ENCODE data around the gene SLC2A9.

DNA sequence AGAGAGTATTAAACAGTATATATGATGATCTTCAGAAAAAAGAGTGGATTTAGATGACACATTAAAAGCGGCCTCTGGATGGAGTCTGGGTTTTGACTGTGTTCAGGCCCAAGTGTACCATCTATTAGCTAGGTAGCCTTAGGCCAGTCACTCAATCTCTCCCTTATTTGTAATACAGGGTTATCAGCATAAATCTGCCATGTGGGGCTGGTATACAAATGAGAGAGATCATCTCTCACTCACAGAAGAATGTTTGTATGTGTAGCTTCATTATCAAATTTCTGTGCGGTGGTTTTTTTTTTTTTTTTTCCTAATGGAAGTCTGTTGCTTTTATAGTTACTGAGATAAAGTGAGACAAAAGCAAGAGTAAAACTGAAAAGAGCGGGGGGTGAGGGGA lies 12.7 kb downstream of the SLC2A9 start:
- TF ChIP-seq, protein P1, sequence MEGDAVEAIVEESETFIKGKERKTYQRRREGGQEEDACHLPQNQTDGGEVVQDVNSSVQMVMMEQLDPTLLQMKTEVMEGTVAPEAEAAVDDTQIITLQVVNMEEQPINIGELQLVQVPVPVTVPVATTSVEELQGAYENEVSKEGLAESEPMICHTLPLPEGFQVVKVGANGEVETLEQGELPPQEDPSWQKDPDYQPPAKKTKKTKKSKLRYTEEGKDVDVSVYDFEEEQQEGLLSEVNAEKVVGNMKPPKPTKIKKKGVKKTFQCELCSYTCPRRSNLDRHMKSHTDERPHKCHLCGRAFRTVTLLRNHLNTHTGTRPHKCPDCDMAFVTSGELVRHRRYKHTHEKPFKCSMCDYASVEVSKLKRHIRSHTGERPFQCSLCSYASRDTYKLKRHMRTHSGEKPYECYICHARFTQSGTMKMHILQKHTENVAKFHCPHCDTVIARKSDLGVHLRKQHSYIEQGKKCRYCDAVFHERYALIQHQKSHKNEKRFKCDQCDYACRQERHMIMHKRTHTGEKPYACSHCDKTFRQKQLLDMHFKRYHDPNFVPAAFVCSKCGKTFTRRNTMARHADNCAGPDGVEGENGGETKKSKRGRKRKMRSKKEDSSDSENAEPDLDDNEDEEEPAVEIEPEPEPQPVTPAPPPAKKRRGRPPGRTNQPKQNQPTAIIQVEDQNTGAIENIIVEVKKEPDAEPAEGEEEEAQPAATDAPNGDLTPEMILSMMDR (conservative IDR thresholded peaks at IDR 0.05; ENCODE audit: low read depth, low read length): no peak
- TF ChIP-seq CEBPB (IDR thresholded peaks at IDR 0.05; ENCODE audit: low read depth, low read length) (no peak), POLR2A (IDR thresholded peaks at IDR 0.05; ENCODE audit: low read depth, low read length) (no peak), SMC3 (IDR thresholded peaks at IDR 0.05; ENCODE audit: low read depth, low read length) (no peak), BHLHE40 (IDR thresholded peaks at IDR 0.05; ENCODE audit: low read depth, low read length) (no peak), MXI1 (IDR thresholded peaks at IDR 0.05; ENCODE audit: borderline replicate concordance, low read depth, low read length) (no peak), MAFK (IDR thresholded peaks at IDR 0.05; ENCODE audit: low read depth, low read length) (no peak), NFE2L2 (IDR thresholded peaks at IDR 0.05; ENCODE audit: low read depth, low read length) (no peak), RAD21 (IDR thresholded peaks at IDR 0.05; ENCODE audit: low read length) (no peak), FOS (IDR thresholded peaks at IDR 0.05; ENCODE audit: low read depth, low read length) (no peak), RCOR1 (IDR thresholded peaks at IDR 0.05; ENCODE audit: insufficient replicate concordance, low read length) (no peak)
- TF ChIP-seq, protein P2, sequence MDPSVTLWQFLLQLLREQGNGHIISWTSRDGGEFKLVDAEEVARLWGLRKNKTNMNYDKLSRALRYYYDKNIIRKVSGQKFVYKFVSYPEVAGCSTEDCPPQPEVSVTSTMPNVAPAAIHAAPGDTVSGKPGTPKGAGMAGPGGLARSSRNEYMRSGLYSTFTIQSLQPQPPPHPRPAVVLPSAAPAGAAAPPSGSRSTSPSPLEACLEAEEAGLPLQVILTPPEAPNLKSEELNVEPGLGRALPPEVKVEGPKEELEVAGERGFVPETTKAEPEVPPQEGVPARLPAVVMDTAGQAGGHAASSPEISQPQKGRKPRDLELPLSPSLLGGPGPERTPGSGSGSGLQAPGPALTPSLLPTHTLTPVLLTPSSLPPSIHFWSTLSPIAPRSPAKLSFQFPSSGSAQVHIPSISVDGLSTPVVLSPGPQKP (IDR thresholded peaks at IDR 0.05; ENCODE audit: borderline replicate concordance, low read depth, low read length): no peak
- TF ChIP-seq, protein P3, sequence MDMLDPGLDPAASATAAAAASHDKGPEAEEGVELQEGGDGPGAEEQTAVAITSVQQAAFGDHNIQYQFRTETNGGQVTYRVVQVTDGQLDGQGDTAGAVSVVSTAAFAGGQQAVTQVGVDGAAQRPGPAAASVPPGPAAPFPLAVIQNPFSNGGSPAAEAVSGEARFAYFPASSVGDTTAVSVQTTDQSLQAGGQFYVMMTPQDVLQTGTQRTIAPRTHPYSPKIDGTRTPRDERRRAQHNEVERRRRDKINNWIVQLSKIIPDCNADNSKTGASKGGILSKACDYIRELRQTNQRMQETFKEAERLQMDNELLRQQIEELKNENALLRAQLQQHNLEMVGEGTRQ (IDR thresholded peaks at IDR 0.05; ENCODE audit: low read depth, low read length): no peak
